Measurements from ENCODE around the gene ZNF423.

ZNF423 gene

GRCh38 chr16:49621241-49622083 is 234.4 kb downstream of the ZNF423 start:
- TF ChIP-seq FOXP2 (optimal IDR thresholded peaks at IDR 0.05; ENCODE audit: borderline replicate concordance, extremely low read depth, extremely low read length, insufficient read depth) (no peak), TAF1 (IDR thresholded peaks at IDR 0.05; ENCODE audit: borderline replicate concordance, insufficient read depth, low read length) (no peak), REST (IDR thresholded peaks at IDR 0.05; ENCODE audit: insufficient read depth in 1 of 2, low read depth in 2 of 2, low read length in 2 of 2) (no peak)

- TF ChIP-seq REST (IDR thresholded peaks at IDR 0.05; ENCODE audit: insufficient read depth in 1 of 2, low read depth in 2 of 2, low read length in 2 of 2) (no peak), POLR2AphosphoS5 (IDR thresholded peaks at IDR 0.05; ENCODE audit: low read depth, low read length) (no peak), TAF1 (IDR thresholded peaks at IDR 0.05; ENCODE audit: borderline replicate concordance, insufficient read depth, low read length) (no peak), FOXP2 (optimal IDR thresholded peaks at IDR 0.05; ENCODE audit: borderline replicate concordance, extremely low read depth, extremely low read length, insufficient read depth) (no peak), SIN3A (IDR thresholded peaks at IDR 0.05; ENCODE audit: borderline replicate concordance, insufficient read depth, low read length) (no peak)
Measured at GRCh38 chr16:49620869-49621240, 235.1 kb downstream of the ZNF423 start.

- no peak for TF ChIP-seq SIN3A (IDR thresholded peaks at IDR 0.05; ENCODE audit: borderline replicate concordance, insufficient read depth, low read length)
- no peak for TF ChIP-seq REST (IDR thresholded peaks at IDR 0.05; ENCODE audit: insufficient read depth in 1 of 2, low read depth in 2 of 2, low read length in 2 of 2)
- no peak for TF ChIP-seq POLR2AphosphoS5 (IDR thresholded peaks at IDR 0.05; ENCODE audit: low read depth, low read length)
- no peak for TF ChIP-seq FOXP2 (optimal IDR thresholded peaks at IDR 0.05; ENCODE audit: borderline replicate concordance, extremely low read depth, extremely low read length, insufficient read depth)
- no peak for TF ChIP-seq TAF1 (IDR thresholded peaks at IDR 0.05; ENCODE audit: borderline replicate concordance, insufficient read depth, low read length)
Measured at GRCh38 chr16:49620158-49620868, 235.6 kb downstream of the ZNF423 start.

GRCh38 chr16:49619811-49620157 is 236.1 kb downstream of the ZNF423 start:
- TF ChIP-seq POLR2AphosphoS5 (IDR thresholded peaks at IDR 0.05; ENCODE audit: low read depth, low read length) (no peak), TAF1 (IDR thresholded peaks at IDR 0.05; ENCODE audit: borderline replicate concordance, insufficient read depth, low read length) (no peak), REST (IDR thresholded peaks at IDR 0.05; ENCODE audit: insufficient read depth in 1 of 2, low read depth in 2 of 2, low read length in 2 of 2) (no peak), SIN3A (IDR thresholded peaks at IDR 0.05; ENCODE audit: borderline replicate concordance, insufficient read depth, low read length) (no peak), FOXP2 (optimal IDR thresholded peaks at IDR 0.05; ENCODE audit: borderline replicate concordance, extremely low read depth, extremely low read length, insufficient read depth) (no peak)

All from PFSK-1 (cell line).